ENCODE measurements around the gene S1PR3. TPM values are rescaled to one million over a fixed set of nuclear protein-coding genes. Genes with fewer than 3 reads are reported as not detected.
"Not testable (repeated sequence)": the region's sequence is repeated elsewhere in the genome, so short reads cannot be mapped to it uniquely, and the experiment has no call there.

Gene S1PR3
- 12.6 TPM for polyA plus RNA-seq (2013, experiment 1 of 2)
- polyA plus RNA-seq (2013, experiment 2 of 2): 15.6 TPM

DNA sequence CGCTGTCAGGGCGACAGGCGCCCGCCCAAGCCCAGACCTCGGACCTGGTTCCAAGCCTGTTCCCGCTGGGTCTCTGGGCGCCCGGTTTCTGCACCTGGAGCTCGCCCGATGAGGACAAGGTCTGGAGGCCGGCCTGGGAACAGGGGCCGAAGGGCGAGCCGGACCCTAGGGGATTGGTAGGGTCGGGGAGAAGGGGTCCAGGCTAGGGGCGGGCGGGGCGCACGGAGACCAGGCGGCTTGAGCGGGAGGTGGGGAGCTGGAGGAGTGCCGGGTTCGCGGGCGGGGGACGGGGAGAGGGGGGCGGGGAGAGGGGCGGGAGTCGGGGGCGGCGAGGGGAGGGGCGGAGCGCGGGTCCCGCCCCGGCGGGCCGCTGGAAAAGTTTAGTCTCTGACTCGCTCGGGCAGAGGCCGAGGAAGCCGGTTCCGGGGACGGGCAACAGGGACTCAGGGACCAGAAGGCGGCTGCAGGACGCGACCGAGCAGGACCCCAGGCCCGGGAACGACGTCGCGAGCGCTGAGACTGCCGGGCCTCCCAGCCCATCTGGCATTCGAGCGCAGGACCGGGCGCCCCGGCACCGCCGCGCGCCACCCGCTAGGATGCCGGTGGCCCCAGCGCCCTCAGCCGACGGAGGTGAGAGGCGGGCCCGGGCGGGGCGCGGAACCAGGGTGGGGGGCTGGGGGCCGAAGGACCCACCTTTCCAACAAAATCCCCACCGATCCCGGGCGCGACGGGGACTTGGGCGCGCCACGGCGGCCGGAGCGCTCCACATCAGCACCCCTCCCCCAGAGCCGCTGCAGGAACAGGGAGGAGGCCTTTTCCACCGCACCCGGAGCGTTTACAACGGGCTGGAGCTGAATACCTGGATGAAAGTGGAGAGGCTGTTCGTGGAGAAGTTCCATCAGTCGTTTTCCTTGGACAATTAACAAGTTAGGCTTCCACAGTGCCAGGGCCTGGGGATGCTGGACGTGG lies at the start of gene S1PR3:
S1PR3 (plus strand) TSS at position 403 of the 969 bp plus-strand sequence. CDS start 9,733 bp downstream, outside the sequence.
- no peaks in the 10 kb centered on the region; the same call in 1 of the 2 replicates for H3K9me3 ChIP-seq (ENCODE audit: insufficient read depth, low read depth, low read length)
- peaks cover 7% of the 10 kb centered on the region; the same call in 1 of the 2 replicates for H3K36me3 ChIP-seq (ENCODE audit: insufficient read depth, low read length)
- under 1% methylated on average over 77 of the region's 94 CpGs for WGBS
- peak within 1 kb of the TSS; percentile 92 for H3K4me3 ChIP-seq (ENCODE audit: low read length)
- H3K4me1 ChIP-seq (ENCODE audit: insufficient read depth, low read length): peaks cover 31% of the 10 kb centered on the region
- H3K27me3 ChIP-seq (ENCODE audit: insufficient read depth, low read length): peaks cover 11% of the 10 kb centered on the region
- peak within 1 kb of the TSS; percentile 65 for H3K9ac ChIP-seq (ENCODE audit: low read depth, low read length)
- peak within 1 kb of the TSS; percentile 47 for H3K27ac ChIP-seq (ENCODE audit: low read depth, low read length)

DNA sequence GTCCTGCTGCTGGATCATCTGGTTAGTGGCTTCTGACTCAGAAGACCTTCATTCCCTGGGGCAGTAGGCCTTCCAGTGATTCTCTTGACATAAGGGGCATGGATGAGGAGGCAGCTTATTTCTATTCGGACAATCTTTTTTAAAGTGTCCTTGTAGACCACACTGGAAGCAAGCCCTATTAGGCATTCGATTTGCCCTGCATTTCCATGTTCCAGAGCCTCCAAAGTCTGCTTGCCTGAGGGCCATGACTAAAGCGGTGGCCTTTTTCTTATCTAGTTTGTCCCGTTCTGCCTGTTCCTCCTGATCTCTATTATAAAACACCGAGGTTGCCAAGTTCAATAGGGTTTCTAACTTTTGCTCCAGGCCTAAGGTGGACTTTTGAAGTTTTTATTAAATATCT lies 49.7 kb upstream of the S1PR3 start:
- not testable (repeated sequence) for H3K4me3 ChIP-seq (ENCODE audit: low read length); H3K27ac ChIP-seq (ENCODE audit: low read depth, low read length)

DNA sequence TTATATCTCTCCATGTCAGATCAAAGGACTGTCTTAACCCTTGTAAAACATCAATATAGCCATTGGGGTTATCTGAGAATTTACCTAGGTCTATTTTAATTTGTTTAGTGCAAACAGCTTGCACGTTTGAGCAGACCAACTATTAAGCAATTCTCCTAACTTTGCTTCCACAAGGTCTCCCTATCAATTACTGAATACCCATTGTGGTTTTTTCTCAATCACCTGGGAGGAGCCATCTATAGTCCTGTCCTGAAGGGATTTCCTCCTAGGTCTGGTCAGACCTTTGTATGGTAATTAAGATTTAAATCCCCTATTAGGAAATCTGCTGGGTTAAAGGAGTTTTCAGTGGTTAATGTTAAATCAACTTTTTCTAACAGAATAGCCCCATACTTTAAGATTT lies 48.9 kb upstream of the S1PR3 start:
- no peak overlapping the region for H3K4me3 ChIP-seq (ENCODE audit: low read length)
- H3K9me3 ChIP-seq (ENCODE audit: insufficient read depth, low read depth, low read length): no peaks in the 10 kb centered on the region
- 65% methylated on average over 1 of the region's 1 CpG for WGBS
- H3K27me3 ChIP-seq (ENCODE audit: insufficient read depth, low read length): no peaks in the 10 kb centered on the region
- H3K36me3 ChIP-seq (ENCODE audit: insufficient read depth, low read length): no peaks in the 10 kb centered on the region
- no peaks in the 10 kb centered on the region for H3K4me1 ChIP-seq (ENCODE audit: insufficient read depth, low read length)
- H3K27ac ChIP-seq (ENCODE audit: low read depth, low read length): no peak overlapping the region
- H3K9ac ChIP-seq (ENCODE audit: low read depth, low read length): no peak overlapping the region

More for the DNA sequence above, 49.7 kb upstream of the S1PR3 start:
- not testable (repeated sequence) for H3K36me3 ChIP-seq (ENCODE audit: insufficient read depth, low read length); H3K27me3 ChIP-seq (ENCODE audit: insufficient read depth, low read length); H3K9ac ChIP-seq (ENCODE audit: low read depth, low read length); H3K4me1 ChIP-seq (ENCODE audit: insufficient read depth, low read length); H3K9me3 ChIP-seq (ENCODE audit: insufficient read depth, low read depth, low read length)
- WGBS: 80% methylated on average over 5 of the region's 5 CpGs

DNA sequence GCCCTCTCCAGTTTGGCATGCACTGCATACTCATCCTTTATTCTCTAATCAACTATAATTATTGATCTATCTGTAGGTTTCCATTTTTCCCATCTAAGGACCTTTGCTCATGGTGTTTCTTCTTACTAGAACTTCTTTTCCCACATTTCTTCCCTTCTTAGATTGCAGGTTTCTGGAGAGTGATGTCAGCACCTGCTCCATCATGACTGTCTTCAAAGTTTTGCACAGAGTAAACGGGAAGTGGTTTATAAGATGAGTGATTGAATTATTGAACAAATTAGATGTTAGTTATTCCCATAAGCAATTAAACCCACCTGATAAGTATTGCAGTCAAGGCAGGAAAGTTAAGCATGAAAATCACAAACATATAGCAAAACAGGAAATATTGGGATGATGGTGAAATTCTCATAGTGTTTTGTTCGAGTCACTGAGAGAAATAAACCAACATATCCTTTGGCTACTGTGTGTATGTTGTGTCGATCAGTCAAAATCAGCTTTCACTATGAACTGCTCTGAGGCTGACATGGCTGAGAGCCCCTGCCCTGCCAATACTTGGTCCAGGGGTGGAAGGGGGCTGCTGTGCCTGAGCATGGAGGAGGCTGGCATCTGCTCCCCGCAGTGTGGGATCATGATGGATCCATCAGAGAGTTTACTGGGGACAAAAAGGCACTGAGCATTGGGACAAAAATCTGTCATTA lies 45.5 kb upstream of the S1PR3 start:
- Histone ChIP-seq H3K27ac (ENCODE audit: low read depth, low read length) (no peak overlapping the region), H3K36me3 (ENCODE audit: insufficient read depth, low read length) (no peaks in the 10 kb centered on the region), H3K4me3 (ENCODE audit: low read length) (no peak overlapping the region), H3K9me3 (ENCODE audit: insufficient read depth, low read depth, low read length) (no peaks in the 10 kb centered on the region), H3K27me3 (ENCODE audit: insufficient read depth, low read length) (no peaks in the 10 kb centered on the region), H3K4me1 (ENCODE audit: insufficient read depth, low read length) (peaks cover 2% of the 10 kb centered on the region; the same call in 1 of the 2 replicates), H3K9ac (ENCODE audit: low read depth, low read length) (no peak overlapping the region)
- 61% methylated on average over 4 of the region's 4 CpGs for WGBS

DNA sequence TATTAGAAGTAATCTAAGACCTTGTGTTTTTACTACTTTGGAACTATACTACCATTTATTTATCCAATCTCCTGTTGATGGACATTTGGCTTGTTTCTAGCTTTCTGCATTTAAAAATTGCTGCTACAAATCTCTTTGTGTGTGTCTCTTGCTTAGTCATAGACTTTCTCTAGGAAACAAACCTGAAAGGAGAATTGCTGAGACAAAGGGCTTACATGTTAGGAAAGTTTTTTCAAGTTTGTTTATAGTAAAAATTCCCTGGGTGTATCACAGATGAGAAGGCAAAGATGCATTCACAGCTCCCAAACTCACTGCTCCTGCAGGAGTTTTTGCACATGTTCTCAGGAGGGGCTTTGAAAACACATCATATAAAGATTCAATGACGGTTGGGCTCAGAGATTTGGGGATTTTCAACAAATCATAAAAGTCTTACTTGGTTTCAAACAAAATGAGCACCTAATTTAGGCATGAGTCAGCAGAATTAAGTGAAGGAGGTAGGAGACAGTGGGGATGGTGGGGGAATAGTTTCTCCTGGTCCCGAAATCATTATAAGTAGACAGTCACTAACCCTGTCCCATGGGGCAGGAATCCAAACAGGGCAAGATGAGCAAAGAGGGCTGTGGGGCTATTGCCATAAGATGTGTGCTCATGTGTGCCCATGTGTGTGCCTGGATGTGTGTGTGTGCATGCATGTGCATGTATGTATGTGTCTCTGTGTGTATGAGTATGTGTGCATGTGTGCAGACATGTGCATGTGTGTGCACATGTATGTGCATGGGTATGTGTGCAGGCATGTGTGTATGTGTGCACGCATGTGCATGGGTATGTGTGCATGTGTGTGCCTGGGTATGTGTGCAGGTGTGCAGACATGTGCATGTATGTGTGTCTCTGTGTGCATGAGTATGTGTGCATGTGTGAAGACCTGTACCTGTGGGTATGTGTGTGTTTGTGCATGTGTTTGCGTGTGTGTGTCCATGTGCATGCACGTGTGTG lies 43.4 kb upstream of the S1PR3 start:
- H3K4me1 ChIP-seq (ENCODE audit: insufficient read depth, low read length): peaks cover 2% of the 10 kb centered on the region; the same call in 1 of the 2 replicates
- WGBS: 72% methylated on average over 5 of the region's 5 CpGs

DNA sequence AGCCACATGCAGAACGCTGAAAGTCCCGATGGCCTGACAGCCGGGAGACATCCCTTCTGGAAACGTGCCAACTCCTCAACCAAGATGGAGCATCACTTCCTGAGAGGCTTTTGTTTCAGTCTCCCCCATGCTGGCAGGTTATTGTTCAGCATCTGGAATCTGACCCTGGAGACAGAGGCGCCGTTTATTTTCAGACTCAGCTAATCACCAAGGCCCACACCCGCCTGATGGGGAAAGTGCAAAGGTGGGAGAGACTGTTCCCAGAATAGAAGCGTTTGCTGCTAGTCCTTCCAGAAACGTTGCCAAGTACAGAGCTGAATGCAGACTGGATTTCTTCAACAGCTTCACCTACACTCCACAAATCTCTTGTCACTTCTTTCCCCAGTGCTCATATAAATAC lies 41.8 kb upstream of the S1PR3 start:
- H3K27ac ChIP-seq (ENCODE audit: low read depth, low read length): no peak overlapping the region
- H3K27me3 ChIP-seq (ENCODE audit: insufficient read depth, low read length): no peaks in the 10 kb centered on the region
- no peaks in the 10 kb centered on the region for H3K36me3 ChIP-seq (ENCODE audit: insufficient read depth, low read length)
- no peak overlapping the region for H3K4me3 ChIP-seq (ENCODE audit: low read length)
- 60% methylated on average over 9 of the region's 9 CpGs for WGBS
- no peaks in the 10 kb centered on the region for H3K9me3 ChIP-seq (ENCODE audit: insufficient read depth, low read depth, low read length)
- peaks cover 2% of the 10 kb centered on the region; the same call in 1 of the 2 replicates for H3K4me1 ChIP-seq (ENCODE audit: insufficient read depth, low read length)
- no peak overlapping the region for H3K9ac ChIP-seq (ENCODE audit: low read depth, low read length)

More for the DNA sequence above, 43.4 kb upstream of the S1PR3 start:
- no peak overlapping the region for H3K4me3 ChIP-seq (ENCODE audit: low read length)
- H3K36me3 ChIP-seq (ENCODE audit: insufficient read depth, low read length): no peaks in the 10 kb centered on the region
- H3K27me3 ChIP-seq (ENCODE audit: insufficient read depth, low read length): no peaks in the 10 kb centered on the region
- no peak overlapping the region for H3K9ac ChIP-seq (ENCODE audit: low read depth, low read length)
- no peak overlapping the region for H3K27ac ChIP-seq (ENCODE audit: low read depth, low read length)
- no peaks in the 10 kb centered on the region for H3K9me3 ChIP-seq (ENCODE audit: insufficient read depth, low read depth, low read length)

DNA sequence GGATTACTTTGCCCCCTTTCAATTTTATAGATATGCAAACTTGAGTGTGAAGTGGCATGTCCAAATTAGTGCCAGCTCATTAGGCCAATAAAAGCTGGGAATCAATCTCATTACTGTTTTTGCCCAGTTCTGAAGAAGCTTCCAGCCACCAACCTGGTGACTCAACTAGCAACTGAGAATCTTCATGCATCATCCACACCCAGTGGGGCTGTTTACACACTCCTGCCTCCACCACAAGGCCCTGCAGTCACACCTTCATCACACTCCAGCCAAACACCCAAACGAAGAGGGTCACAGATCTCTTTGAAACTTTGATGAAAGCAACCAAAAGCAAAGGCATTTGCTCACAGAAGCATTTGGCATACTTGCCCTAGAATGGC lies 41.3 kb upstream of the S1PR3 start:
- no peaks in the 10 kb centered on the region for H3K9me3 ChIP-seq (ENCODE audit: insufficient read depth, low read depth, low read length)
- no peak overlapping the region for H3K27ac ChIP-seq (ENCODE audit: low read depth, low read length)
- no peak overlapping the region for H3K9ac ChIP-seq (ENCODE audit: low read depth, low read length)
- no peaks in the 10 kb centered on the region for H3K27me3 ChIP-seq (ENCODE audit: insufficient read depth, low read length)
- H3K4me3 ChIP-seq (ENCODE audit: low read length): no peak overlapping the region
- peaks cover 2% of the 10 kb centered on the region; the same call in 1 of the 2 replicates for H3K4me1 ChIP-seq (ENCODE audit: insufficient read depth, low read length)
- H3K36me3 ChIP-seq (ENCODE audit: insufficient read depth, low read length): no peaks in the 10 kb centered on the region
- 69% methylated on average over 1 of the region's 1 CpG for WGBS

DNA sequence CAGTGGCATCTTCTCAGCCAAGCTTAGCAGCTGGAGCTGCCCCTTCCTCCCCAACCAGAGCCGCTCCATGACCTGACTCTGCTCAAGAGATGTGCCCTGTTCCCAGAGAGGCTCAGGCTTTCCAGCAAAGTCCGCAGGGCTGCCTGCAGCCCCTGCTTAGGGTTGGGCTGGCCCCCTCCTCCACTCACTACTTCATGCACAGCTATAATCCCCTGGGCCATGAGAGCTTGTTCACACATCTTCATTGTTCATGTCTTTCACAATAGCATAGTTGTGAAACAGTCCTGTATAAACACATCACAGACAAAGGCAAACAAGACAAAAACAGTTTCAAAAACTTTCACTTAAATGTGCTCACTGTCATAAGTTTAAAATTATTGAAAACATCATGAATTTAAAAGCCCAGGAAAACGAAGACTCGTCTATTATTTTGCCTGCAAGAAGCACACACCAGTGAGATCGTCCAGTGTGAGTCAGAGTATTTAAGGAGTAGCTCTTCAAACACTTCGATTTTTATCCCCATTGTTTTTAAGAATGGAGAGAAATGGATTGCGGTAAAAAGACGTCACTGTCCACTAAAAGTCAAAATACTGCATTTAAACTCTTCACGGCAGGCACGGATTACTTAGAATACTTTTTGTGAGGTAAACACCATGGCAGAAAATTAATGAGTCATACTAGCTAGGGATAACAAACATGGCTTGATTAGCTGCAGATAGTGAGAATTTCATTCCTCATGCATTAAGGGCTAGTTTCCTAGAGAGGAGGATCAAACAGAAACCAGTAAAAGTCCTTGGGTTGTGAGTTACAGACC lies 40.7 kb upstream of the S1PR3 start:
- no peak overlapping the region for H3K27ac ChIP-seq (ENCODE audit: low read depth, low read length)
- 83% methylated on average over 7 of the region's 10 CpGs for WGBS
- no peak overlapping the region for H3K9ac ChIP-seq (ENCODE audit: low read depth, low read length)
- peaks cover 2% of the 10 kb centered on the region; the same call in 1 of the 2 replicates for H3K4me1 ChIP-seq (ENCODE audit: insufficient read depth, low read length)
- H3K4me3 ChIP-seq (ENCODE audit: low read length): no peak overlapping the region
- no peaks in the 10 kb centered on the region for H3K9me3 ChIP-seq (ENCODE audit: insufficient read depth, low read depth, low read length)
- H3K36me3 ChIP-seq (ENCODE audit: insufficient read depth, low read length): no peaks in the 10 kb centered on the region
- no peaks in the 10 kb centered on the region for H3K27me3 ChIP-seq (ENCODE audit: insufficient read depth, low read length)

DNA sequence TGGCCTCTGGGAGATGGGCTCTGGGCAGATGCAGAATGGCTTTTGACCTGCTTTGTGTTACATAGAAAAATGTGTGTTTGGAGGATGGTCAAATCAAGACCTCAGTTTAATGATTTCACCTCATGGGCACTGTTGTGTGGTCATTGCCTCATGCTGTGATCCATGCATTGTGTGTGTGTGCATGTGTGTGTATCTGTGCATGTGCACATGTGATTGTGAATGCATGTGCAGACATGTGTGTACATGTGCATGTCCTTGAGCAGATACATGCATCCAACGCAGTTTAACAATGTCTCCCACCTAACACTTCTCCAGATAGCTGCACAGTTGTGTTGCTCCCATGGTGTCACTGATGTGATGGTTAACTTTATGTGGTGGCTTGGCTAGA lies 40.1 kb upstream of the S1PR3 start:
- H3K9me3 ChIP-seq (ENCODE audit: insufficient read depth, low read depth, low read length): no peaks in the 10 kb centered on the region
- WGBS: 100% methylated on average over 1 of the region's 1 CpG
- H3K27me3 ChIP-seq (ENCODE audit: insufficient read depth, low read length): no peaks in the 10 kb centered on the region
- no peak overlapping the region for H3K27ac ChIP-seq (ENCODE audit: low read depth, low read length)
- no peaks in the 10 kb centered on the region for H3K36me3 ChIP-seq (ENCODE audit: insufficient read depth, low read length)
- H3K4me3 ChIP-seq (ENCODE audit: low read length): no peak overlapping the region
- H3K9ac ChIP-seq (ENCODE audit: low read depth, low read length): no peak overlapping the region
- H3K4me1 ChIP-seq (ENCODE audit: insufficient read depth, low read length): peaks cover 2% of the 10 kb centered on the region; the same call in 1 of the 2 replicates

All from HUES64 (cell line).